A549 treated with ZK216348 at 1 μM for 4 hours (cell line): ENCODE data around the gene SRL. TPM values are rescaled to one million over a fixed set of nuclear protein-coding genes. Genes with fewer than 3 reads are reported as not detected.

Source experiments
- total RNA-seq: library from RNA; stranded (reverse); fragments of 200-300 nt; extraction: Qiagen RNA extraction; gene quantifications from 5 replicates; pipeline ENCODE4 v1.2.3, GENCODE V29; 2022; ENCODE audit warnings: low read depth

Gene SRL
- total RNA-seq = 0.06 TPM in 1 of 5 replicates, not detected in the others

DNA sequence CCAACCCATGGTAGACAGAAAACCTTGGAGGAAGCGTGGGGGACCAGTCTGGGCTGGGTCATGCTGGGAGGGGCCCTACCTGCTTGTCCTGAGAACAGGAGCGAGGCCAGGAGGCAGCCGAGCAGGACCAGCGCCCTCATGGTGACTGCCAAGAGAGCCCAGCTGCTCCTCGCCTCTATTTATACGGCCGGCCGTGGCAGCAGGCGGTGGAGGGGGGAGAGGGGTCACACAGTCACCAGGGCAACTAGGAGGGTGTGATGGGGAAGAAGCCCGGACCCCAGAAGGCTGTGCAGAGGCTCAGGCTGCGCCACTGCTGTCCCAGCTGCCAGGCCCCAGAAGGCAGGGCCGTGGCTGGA lies at the start of gene SRL:
SRL (minus strand) TSS at position 153 of the 356 bp plus-strand sequence; CDS start at position 140, 13 bp downstream.

Other genes starting within 250 kb of the SRL start
- gene ADCY9, start 125.6 kb downstream of the SRL start, total RNA-seq = 5.5 to 8.7 TPM (median 8.0 TPM) in 5 replicates
- 14.5 to 21.1 TPM (median 18.9 TPM) in 5 replicates for gene TFAP4, start 30.9 kb upstream of the SRL start, total RNA-seq
- gene GLIS2, start 74.0 kb upstream of the SRL start, total RNA-seq = 17.5 to 29.4 TPM (median 28.8 TPM) in 5 replicates
- 58.5 to 74.5 TPM (median 66.4 TPM) in 5 replicates for gene PAM16, start 109.2 kb upstream of the SRL start, total RNA-seq
- 3.7 to 6.9 TPM (median 6.2 TPM) in 5 replicates for gene VASN, start 129.8 kb upstream of the SRL start, total RNA-seq
- gene CORO7, start 174.5 kb upstream of the SRL start, total RNA-seq = 13.9 to 19.3 TPM (median 16.2 TPM) in 5 replicates
- 49.4 to 74.2 TPM (median 70.2 TPM) in 5 replicates for gene DNAJA3, start 183.8 kb upstream of the SRL start, total RNA-seq
- gene NMRAL1, start 232.5 kb upstream of the SRL start, total RNA-seq = 42.6 to 47.1 TPM (median 45.8 TPM) in 5 replicates
- gene HMOX2, start 234.3 kb upstream of the SRL start, total RNA-seq = 55.8 to 63.3 TPM (median 60.4 TPM) in 5 replicates